GM12878 (cell line): ENCODE measurements around the gene MAPRE2. TPM values are rescaled to one million over a fixed set of nuclear protein-coding genes. Genes with fewer than 3 reads are reported as not detected.

Source experiments
- ATAC-seq: fragments of 200-7000 bp; cut with Tn5 transposase; 3 replicates; pipeline ENCODE4 v1.9.1; 2020; ENCODE audit warnings: mild to moderate bottlenecking, moderate library complexity
- BruUV-seq: library from RNA; stranded (reverse); fragments of 400-500 nt; replicated peaks from 2 replicates; lab custom pipeline; 2021; lab: Mats Ljungman, UMichigan
- CTCF ChIA-PET: fragments of 300-600 bp; sonication (Branson Sonifier 250); formaldehyde crosslinking; extraction: SDS; loops from one replicate; lab custom pipeline; 2021; ENCODE audit warnings: inconsistent platforms; lab: Yijun Ruan, JAX
- POLR2A ChIA-PET: fragments of 350-600 bp; formaldehyde crosslinking; extraction: SDS; loops from one replicate; lab custom pipeline; 2021; ENCODE audit warnings: inconsistent platforms; lab: Charles Lee
- RAD21 ChIA-PET: fragments of 300-600 bp; sonication (Branson Sonifier 250); formaldehyde crosslinking; loops from one replicate; lab custom pipeline; 2023; ENCODE audit warnings: antibody characterized with exemption; ENCODE audit not compliant: unreplicated experiment; lab: Charles Lee
- SMC1A ChIA-PET: fragments of 300-600 bp; sonication (Branson Sonifier 250); formaldehyde crosslinking; loops from one replicate; lab custom pipeline; 2023; ENCODE audit not compliant: unreplicated experiment, uncharacterized antibody; lab: Charles Lee
- DNase-seq: peaks from one replicate; pipeline ENCODE4 v3.0.0-alpha.2; 2011; ENCODE audit warnings: low read depth, low spot score
- FAIRE-seq: peaks from 3 replicates; lab custom pipeline; 2011; peaks lifted over from hg19 to GRCh38; lab: Jason Lieb, UNC
- H2AFZ ChIP-seq: 2 replicates; pipeline ENCODE4 v1.6.0; 2011; ENCODE audit warnings: low read depth, low read length, control low read depth; ENCODE audit not compliant: control insufficient read depth
- H3K27ac ChIP-seq: 2 replicates; pipeline ENCODE4 v1.5.1; 2011; ENCODE audit warnings: control low read depth; ENCODE audit not compliant: control insufficient read depth, insufficient read depth
- H3K27me3 ChIP-seq, 2 experiments: replicated peaks in 1 of 2; 2 replicates each; pipeline versions ENCODE4 v1.6.0 to v1.6.1; 2011; ENCODE audit warnings: low read length in 1 of 2; ENCODE audit not compliant: control insufficient read depth in 2 of 2, insufficient read depth in 2 of 2
- H3K36me3 ChIP-seq, 2 experiments: 2 replicates each; pipeline ENCODE4 v1.5.1; 2011; ENCODE audit warnings: low read length in 1 of 2; ENCODE audit not compliant: control insufficient read depth in 2 of 2, insufficient read depth in 2 of 2
- H3K4me1 ChIP-seq: 2 replicates; pipeline ENCODE4 v1.6.1; 2011; ENCODE audit warnings: mild to moderate bottlenecking, low read length, moderate library complexity, mixed read lengths; ENCODE audit not compliant: control insufficient read depth, insufficient read depth
- H3K4me2 ChIP-seq: 2 replicates; pipeline ENCODE4 v1.6.0; 2011; ENCODE audit warnings: control low read depth; ENCODE audit not compliant: control insufficient read depth, insufficient read depth
- H3K4me3 ChIP-seq: fragments of 200-600 bp; sonication (generic); 2 replicates; pipeline ENCODE4 v1.5.1; 2016
- H3K79me2 ChIP-seq: 2 replicates; pipeline ENCODE4 v1.6.0; 2011; ENCODE audit warnings: low read length; ENCODE audit not compliant: control insufficient read depth, insufficient read depth
- H3K9ac ChIP-seq: 2 replicates; pipeline ENCODE4 v1.8.0; 2011; ENCODE audit warnings: low read length, control low read depth, mixed read lengths; ENCODE audit not compliant: control insufficient read depth, insufficient read depth
- H3K9me3 ChIP-seq: replicated peaks from 3 replicates; pipeline ENCODE4 v1.5.1; 2011; ENCODE audit warnings: mild to moderate bottlenecking, low read length; ENCODE audit not compliant: control insufficient read depth, insufficient read depth
- H4K20me1 ChIP-seq: 2 replicates; pipeline ENCODE4 v1.6.0; 2011; ENCODE audit not compliant: control insufficient read depth, insufficient read depth
- BHLHE40 ChIP-seq, 2 experiments: fragments of 450-650 bp in 1 of 2; IDR thresholded peaks; 2 replicates each; pipeline ENCODE4 v1.6.1; 2011 to 2017; ENCODE audit warnings: low read depth in 2 of 2, borderline replicate concordance in 1 of 2, improper control_type of control experiment in 1 of 2, low read length in 1 of 2, mild to moderate bottlenecking in 1 of 2
- CBFB ChIP-seq: IDR thresholded peaks from 2 replicates; pipeline ENCODE4 v1.6.1; 2016; ENCODE audit warnings: antibody characterized with exemption, low read depth
- EZH2 ChIP-seq: IDR thresholded peaks from 2 replicates; pipeline ENCODE4 v1.6.1; 2012; ENCODE audit warnings: low read depth, mild to moderate bottlenecking, control low read depth, inconsistent platforms, low read length, borderline replicate concordance; ENCODE audit not compliant: control insufficient read depth
- FOXM1 ChIP-seq: IDR thresholded peaks from 2 replicates; pipeline ENCODE4 v1.6.1; 2012; ENCODE audit warnings: low read depth, mild to moderate bottlenecking, inconsistent platforms, low read length, moderate library complexity
- HDAC6 ChIP-seq: fragments of 200-600 bp; sonication (generic); IDR thresholded peaks from one replicate; pipeline ENCODE4 v1.8.0; 2017; ENCODE audit warnings: antibody characterized with exemption; ENCODE audit not compliant: unreplicated experiment
- HDGF ChIP-seq: fragments of 450-650 bp; IDR thresholded peaks from 2 replicates; pipeline ENCODE4 v1.6.1; 2016; ENCODE audit warnings: antibody characterized with exemption
- IKZF1 ChIP-seq: fragments of 450-650 bp; conservative IDR thresholded peaks from 2 replicates; pipeline ENCODE4 v1.6.1; 2017; ENCODE audit warnings: antibody characterized with exemption, mild to moderate bottlenecking
- MYC ChIP-seq: IDR thresholded peaks from 2 replicates; pipeline ENCODE4 v1.6.1; 2011; ENCODE audit warnings: mild to moderate bottlenecking, low read length, moderate library complexity, inconsistent platforms; ENCODE audit not compliant: insufficient read depth, insufficient replicate concordance, insufficient read length, severe bottlenecking
- NBN ChIP-seq: fragments of 450-650 bp; IDR thresholded peaks from 2 replicates; pipeline ENCODE4 v1.6.1; 2016
- NFYB ChIP-seq: IDR thresholded peaks from 2 replicates; pipeline ENCODE4 v1.6.1; 2011; ENCODE audit warnings: low read depth, mild to moderate bottlenecking, low read length, improper control_type of control experiment, moderate library complexity; ENCODE audit not compliant: insufficient read depth
- NR2C1 ChIP-seq: fragments of 450-650 bp; IDR thresholded peaks from 2 replicates; pipeline ENCODE4 v1.6.1; 2017; ENCODE audit warnings: antibody characterized with exemption, mild to moderate bottlenecking, moderate library complexity
- SUZ12 ChIP-seq: fragments of 200-600 bp; sonication (generic); IDR thresholded peaks from one replicate; pipeline ENCODE4 v1.6.1; 2018; ENCODE audit warnings: antibody characterized with exemption, mild to moderate bottlenecking; ENCODE audit not compliant: unreplicated experiment
- ZNF207 ChIP-seq: fragments of 450-650 bp; IDR thresholded peaks from 2 replicates; pipeline ENCODE4 v1.6.1; 2014; ENCODE audit warnings: antibody characterized with exemption, mild to moderate bottlenecking, borderline replicate concordance
- WGBS: methylation state at CpG from one replicate; pipeline ENCODE4 v1.1.6; 2016; ENCODE audit warnings: low lambda C conversion rate; ENCODE audit not compliant: insufficient replicate concordance, insufficient coverage; ENCODE audit errors: missing lambda C conversion rate; 5-methylcytosine and 5-hydroxymethylcytosine counted together
- in situ Hi-C: fragments of 300-500 bp; cut with MboI; formaldehyde crosslinking; loops from 9 replicates; pipeline ENCODE4 v1.14.3; 2018; ENCODE audit warnings: mixed read lengths
- intact Hi-C: fragments of 100-400 bp; cut with micrococcal nuclease; formaldehyde crosslinking; loops from one replicate; pipeline ENCODE4 v1.14.2; 2022; ENCODE audit not compliant: unreplicated experiment
- polyA plus RNA-seq, 11 experiments: library from polyadenylated mRNA; depleted of rRNA in 4 of 11; unstranded in 6 of 11; stranded (reverse) in 5 of 11; fragments of >200 nt; fragmentation: Nextera tagmentation in 4 of 11; fragmentation: Illumina TruSeq in 1 of 11; extraction: Ambion mirVana in 4 of 11; extraction: Trizol in 1 of 11; gene quantifications; 1 replicate in 1 of 11; 2 replicates in 10 of 11; pipeline versions ENCODE4 v1.2.1 to v1.2.3, GENCODE V29; 2011 to 2016; ENCODE audit warnings: inconsistent platforms in 2 of 11, missing spikeins in 2 of 11, low read depth in 1 of 11
- total RNA-seq, 4 experiments: library from RNA; depleted of rRNA in 3 of 4; stranded (reverse); fragments of >200 nt in 3 of 4; fragmentation: Illumina TruSeq in 1 of 4; extraction: Trizol in 1 of 4; gene quantifications; 2 replicates each; pipeline versions ENCODE4 v1.2.1 to v1.2.3, GENCODE V29; 2013 to 2021
- TF ChIP-seq, protein P1 (sequence below), 3 experiments: IDR thresholded peaks in 2 of 3; conservative IDR thresholded peaks in 1 of 3; 2 replicates each; pipeline ENCODE4 v1.5.1; 2011; ENCODE audit warnings: low read depth in 3 of 3, low read length in 3 of 3, mild to moderate bottlenecking in 3 of 3, control low read depth in 2 of 3, moderate library complexity in 2 of 3, inconsistent platforms in 1 of 3, mixed read lengths in 1 of 3; ENCODE audit not compliant: control insufficient read depth in 2 of 3, insufficient read depth in 1 of 3; ENCODE audit errors: extremely low read depth in 1 of 3
- TF ChIP-seq, protein P2 (sequence below): fragments of 450-650 bp; formaldehyde crosslinking; IDR thresholded peaks from 2 replicates; pipeline ENCODE4 v1.4.0; 2022; ENCODE audit warnings: mild to moderate bottlenecking, moderate library complexity

Gene MAPRE2
- total and polyA plus RNA-seq, 10 of the 15 experiments (the other 5 are each of a cell fraction or from before 2014, with no cell fraction given), result 11.0 to 50.6 (median 24.0) TPM

DNA sequence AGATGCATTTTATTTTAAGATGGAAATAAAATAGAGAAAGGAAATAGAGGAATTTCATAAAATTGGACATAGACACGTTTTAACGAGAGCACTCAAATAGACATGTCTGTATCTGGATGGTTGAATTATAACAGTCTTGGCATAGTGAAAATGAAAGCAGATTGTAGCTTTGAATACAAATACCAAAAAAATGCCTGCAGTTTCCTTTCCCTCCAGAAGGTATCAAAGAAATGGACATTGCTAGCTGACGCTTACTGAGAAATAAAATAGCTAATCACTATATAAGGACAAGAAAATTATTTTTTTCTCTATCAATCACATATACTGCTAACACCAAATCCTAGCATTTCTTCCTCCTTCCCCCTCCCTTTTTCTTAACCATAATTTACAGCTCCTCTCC, 11.4 kb upstream of the MAPRE2 start:
- Histone ChIP-seq H3K4me2 (peak overlapping the region; percentile 93), H2AFZ (peak overlapping the region; percentile 100), H3K4me1 (peaks cover 10% of the 10 kb centered on the region), H3K27ac (peak overlapping the region; percentile 81), H3K27me3 (no peaks in the 10 kb centered on the region), H4K20me1 (no peaks in the 10 kb centered on the region), H3K9ac (peak overlapping the region; percentile 54; the same call in 1 of the 2 replicates), H3K36me3 (no peaks in the 10 kb centered on the region), H3K79me2 (no peaks in the 10 kb centered on the region), H3K4me3 (peak overlapping the region; percentile 33; the same call in 1 of the 2 replicates), H3K9me3 (peaks cover 2% of the 10 kb centered on the region; the same call in 1 of the 3 replicates)
- ChIA-PET SMC1A (interaction anchor here (0.8 to 7.7 kb wide), 27 partner anchors 8 to 357 kb away, joined by 3 to 145 read pairs (median 4); partner anchors contain the start of gene MAPRE2), CTCF (interaction anchor here (0.8 to 7.5 kb wide), 19 partner anchors 9 to 988 kb away, joined by 3 to 157 read pairs (median 8); partner anchors contain the start of gene MAPRE2), RAD21 (interaction anchor here (0.6 to 7.0 kb wide), 26 partner anchors 9 to 1058 kb away, joined by 3 to 83 read pairs (median 4); partner anchors contain the start of genes MAPRE2 and ZNF24), POLR2A (interaction anchor here (0.5 to 5.0 kb wide), 10 partner anchors 11 to 141 kb away, joined by 3 to 49 read pairs (median 5); partner anchors contain the start of gene MAPRE2)
- no peak for TF ChIP-seq EZH2
- TF ChIP-seq FOXM1, result no peak
- TF ChIP-seq BHLHE40 (IDR thresholded peaks at IDR 0.05; ENCODE audit: borderline replicate concordance in 1 of 2, low read depth in 2 of 2, low read length in 1 of 2), result no peak
- TF ChIP-seq HDAC6, result no peak
- TF ChIP-seq MYC, result no peak
- TF ChIP-seq NR2C1, result no peak
- TF ChIP-seq, protein P1, sequence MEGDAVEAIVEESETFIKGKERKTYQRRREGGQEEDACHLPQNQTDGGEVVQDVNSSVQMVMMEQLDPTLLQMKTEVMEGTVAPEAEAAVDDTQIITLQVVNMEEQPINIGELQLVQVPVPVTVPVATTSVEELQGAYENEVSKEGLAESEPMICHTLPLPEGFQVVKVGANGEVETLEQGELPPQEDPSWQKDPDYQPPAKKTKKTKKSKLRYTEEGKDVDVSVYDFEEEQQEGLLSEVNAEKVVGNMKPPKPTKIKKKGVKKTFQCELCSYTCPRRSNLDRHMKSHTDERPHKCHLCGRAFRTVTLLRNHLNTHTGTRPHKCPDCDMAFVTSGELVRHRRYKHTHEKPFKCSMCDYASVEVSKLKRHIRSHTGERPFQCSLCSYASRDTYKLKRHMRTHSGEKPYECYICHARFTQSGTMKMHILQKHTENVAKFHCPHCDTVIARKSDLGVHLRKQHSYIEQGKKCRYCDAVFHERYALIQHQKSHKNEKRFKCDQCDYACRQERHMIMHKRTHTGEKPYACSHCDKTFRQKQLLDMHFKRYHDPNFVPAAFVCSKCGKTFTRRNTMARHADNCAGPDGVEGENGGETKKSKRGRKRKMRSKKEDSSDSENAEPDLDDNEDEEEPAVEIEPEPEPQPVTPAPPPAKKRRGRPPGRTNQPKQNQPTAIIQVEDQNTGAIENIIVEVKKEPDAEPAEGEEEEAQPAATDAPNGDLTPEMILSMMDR (IDR thresholded peaks at IDR 0.05 in 2 of 3, conservative IDR thresholded peaks at IDR 0.05 in 1 of 3; ENCODE audit: control insufficient read depth in 2 of 3, extremely low read depth in 1 of 3, insufficient read depth in 1 of 3, low read depth in 3 of 3, low read length in 3 of 3), result peak in 2 of 3 experiments; percentile 15 to 16; a peak in 2 of 6 replicates
- TF ChIP-seq SUZ12, result no peak
- TF ChIP-seq CBFB, result no peak
- no peak for TF ChIP-seq ZNF207
- no peak for TF ChIP-seq NFYB
- no peak for TF ChIP-seq IKZF1
- TF ChIP-seq HDGF, result no peak
- TF ChIP-seq NBN, result 0 out of 2 replicates have a peak, but pooled peaks have one; percentile 35
- TF ChIP-seq, protein P2, sequence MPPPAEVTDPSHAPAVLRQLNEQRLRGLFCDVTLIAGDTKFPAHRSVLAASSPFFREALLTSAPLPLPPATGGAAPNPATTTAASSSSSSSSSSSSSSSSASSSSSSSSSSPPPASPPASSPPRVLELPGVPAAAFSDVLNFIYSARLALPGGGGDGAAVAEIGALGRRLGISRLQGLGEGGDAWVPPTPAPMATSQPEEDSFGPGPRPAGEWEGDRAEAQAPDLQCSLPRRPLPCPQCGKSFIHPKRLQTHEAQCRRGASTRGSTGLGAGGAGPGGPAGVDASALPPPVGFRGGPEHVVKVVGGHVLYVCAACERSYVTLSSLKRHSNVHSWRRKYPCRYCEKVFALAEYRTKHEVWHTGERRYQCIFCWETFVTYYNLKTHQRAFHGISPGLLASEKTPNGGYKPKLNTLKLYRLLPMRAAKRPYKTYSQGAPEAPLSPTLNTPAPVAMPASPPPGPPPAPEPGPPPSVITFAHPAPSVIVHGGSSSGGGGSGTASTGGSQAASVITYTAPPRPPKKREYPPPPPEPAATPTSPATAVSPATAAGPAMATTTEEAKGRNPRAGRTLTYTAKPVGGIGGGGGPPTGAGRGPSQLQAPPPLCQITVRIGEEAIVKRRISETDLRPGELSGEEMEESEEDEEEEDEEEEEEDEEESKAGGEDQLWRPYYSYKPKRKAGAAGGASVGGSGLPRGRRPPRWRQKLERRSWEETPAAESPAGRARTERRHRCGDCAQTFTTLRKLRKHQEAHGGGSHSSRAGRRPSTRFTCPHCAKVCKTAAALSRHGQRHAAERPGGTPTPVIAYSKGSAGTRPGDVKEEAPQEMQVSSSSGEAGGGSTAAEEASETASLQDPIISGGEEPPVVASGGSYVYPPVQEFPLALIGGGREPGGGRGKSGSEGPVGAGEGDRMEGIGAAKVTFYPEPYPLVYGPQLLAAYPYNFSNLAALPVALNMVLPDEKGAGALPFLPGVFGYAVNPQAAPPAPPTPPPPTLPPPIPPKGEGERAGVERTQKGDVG (CRISPR knock-in tag), result no peak
- 0% methylated on average over 3 of the region's 3 CpGs for WGBS
- in situ Hi-C loops (loop anchor here (10.0 kb wide), 1 partner anchor 315 kb away; the partner anchor contains the start of gene ZNF24), intact Hi-C loops (loop anchor here (5.0 kb wide), 1 partner anchor 328 kb away; no protein-coding TSS in a partner anchor)
- no peak for DNase-seq
- BruUV-seq, result no TSS peak
- peak; percentile 87 for ATAC-seq
- FAIRE-seq, result no peak
